ENCODE results near the gene RETSAT.

- TF ChIP-seq CTCF (IDR thresholded peaks at IDR 0.05) = no peak
- TF ChIP-seq POLR2A (IDR thresholded peaks at IDR 0.05) = no peak
- TF ChIP-seq POLR2AphosphoS5 (IDR thresholded peaks at IDR 0.05; ENCODE audit: insufficient read depth in 1 of 2, low read depth in 1 of 2) = no peak
Measured at GRCh38 chr2:85355521-85355920, 1.2 kb upstream of the RETSAT start.
